ENCODE measurements around the gene EPB42.

EPB42 gene

DNA sequence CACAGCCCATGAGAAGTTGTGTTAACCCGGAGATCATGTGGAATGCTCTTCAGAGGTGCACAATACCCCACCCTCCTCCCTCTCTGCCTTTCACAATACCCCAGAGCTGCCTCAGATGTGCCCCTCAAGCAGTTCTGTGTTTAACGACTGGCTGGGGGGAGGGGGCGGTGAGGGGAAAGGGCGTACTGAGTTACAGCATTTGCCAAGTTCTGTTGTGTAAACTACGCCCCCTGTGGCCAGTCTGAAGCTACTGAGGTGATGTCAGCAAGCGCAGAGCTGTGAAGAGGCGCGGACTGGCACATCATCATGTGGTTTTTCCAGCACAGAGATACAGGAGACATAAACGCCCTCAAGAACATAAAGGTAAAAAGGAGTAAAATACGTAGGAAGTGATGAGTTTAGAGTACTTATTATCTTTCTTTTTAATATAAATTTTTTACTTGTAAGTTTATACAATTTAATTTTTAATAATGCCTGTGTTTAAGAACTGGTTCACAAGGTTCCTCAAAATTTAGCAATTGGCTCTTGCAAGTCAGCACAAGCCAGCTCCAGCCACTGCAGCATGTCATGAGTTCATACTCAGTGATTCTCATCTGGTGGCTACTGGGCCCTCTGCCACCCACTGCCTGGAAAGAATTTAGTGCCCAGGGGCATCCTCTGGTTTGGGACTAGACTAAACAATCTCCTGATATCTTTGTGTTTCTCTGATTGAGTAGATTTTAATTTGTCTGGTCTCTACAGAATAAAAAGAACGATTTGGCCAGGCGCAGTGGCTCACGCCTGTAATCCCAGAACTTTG lies 1.7 kb downstream of the EPB42 start:
- ChIA-PET POLR2A (no interaction called here), CTCF (interaction anchor here (0.7 to 10.4 kb wide), 6 partner anchors 11 to 66 kb away, joined by 3 to 84 read pairs (median 8); no protein-coding TSS in a partner anchor)
- TF ChIP-seq, protein P1, sequence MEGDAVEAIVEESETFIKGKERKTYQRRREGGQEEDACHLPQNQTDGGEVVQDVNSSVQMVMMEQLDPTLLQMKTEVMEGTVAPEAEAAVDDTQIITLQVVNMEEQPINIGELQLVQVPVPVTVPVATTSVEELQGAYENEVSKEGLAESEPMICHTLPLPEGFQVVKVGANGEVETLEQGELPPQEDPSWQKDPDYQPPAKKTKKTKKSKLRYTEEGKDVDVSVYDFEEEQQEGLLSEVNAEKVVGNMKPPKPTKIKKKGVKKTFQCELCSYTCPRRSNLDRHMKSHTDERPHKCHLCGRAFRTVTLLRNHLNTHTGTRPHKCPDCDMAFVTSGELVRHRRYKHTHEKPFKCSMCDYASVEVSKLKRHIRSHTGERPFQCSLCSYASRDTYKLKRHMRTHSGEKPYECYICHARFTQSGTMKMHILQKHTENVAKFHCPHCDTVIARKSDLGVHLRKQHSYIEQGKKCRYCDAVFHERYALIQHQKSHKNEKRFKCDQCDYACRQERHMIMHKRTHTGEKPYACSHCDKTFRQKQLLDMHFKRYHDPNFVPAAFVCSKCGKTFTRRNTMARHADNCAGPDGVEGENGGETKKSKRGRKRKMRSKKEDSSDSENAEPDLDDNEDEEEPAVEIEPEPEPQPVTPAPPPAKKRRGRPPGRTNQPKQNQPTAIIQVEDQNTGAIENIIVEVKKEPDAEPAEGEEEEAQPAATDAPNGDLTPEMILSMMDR (IDR thresholded peaks at IDR 0.05; ENCODE audit: insufficient read depth, low read length, missing control alignments), result peak; percentile 11
- no peak for DNase-seq (ENCODE audit: low read depth, low spot score)
- no peak overlapping the region for H3K4me3 ChIP-seq (ENCODE audit: low read depth, low read length)

DNA sequence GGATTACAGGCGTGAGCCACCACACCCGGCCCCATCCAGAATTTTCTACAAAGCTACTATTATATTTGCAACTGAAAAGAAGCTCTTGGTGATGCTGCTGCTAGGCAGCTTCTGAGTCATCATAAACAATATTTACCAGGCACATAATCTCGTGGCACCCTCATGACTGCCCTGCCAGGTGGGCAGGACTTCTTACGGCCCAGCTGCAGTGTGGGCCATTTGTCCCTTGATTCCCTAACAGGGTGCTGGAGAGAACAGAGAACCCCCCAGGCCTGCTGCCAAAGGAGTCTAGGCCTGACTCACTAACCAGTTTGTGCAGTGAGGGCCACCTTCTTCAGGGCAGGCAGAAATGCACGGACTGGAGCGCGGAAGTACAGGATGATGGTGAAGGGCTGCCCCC lies 4.9 kb downstream of the EPB42 start:
- CTCF ChIA-PET, result interaction anchor here (1.5 to 10.4 kb wide), 4 partner anchors 9 to 70 kb away, joined by 4 to 84 read pairs (median 74); no protein-coding TSS in a partner anchor
- POLR2A ChIA-PET, result interaction anchor here (0.6 kb wide), 1 partner anchor 260 kb away, joined by 3 read pairs; no protein-coding TSS in a partner anchor
- H3K4me3 ChIP-seq (ENCODE audit: low read depth, low read length), result no peak overlapping the region
- no peak for DNase-seq (ENCODE audit: low read depth, low spot score)
- TF ChIP-seq, protein P1 (IDR thresholded peaks at IDR 0.05; ENCODE audit: insufficient read depth, low read length, missing control alignments), result no peak

DNA sequence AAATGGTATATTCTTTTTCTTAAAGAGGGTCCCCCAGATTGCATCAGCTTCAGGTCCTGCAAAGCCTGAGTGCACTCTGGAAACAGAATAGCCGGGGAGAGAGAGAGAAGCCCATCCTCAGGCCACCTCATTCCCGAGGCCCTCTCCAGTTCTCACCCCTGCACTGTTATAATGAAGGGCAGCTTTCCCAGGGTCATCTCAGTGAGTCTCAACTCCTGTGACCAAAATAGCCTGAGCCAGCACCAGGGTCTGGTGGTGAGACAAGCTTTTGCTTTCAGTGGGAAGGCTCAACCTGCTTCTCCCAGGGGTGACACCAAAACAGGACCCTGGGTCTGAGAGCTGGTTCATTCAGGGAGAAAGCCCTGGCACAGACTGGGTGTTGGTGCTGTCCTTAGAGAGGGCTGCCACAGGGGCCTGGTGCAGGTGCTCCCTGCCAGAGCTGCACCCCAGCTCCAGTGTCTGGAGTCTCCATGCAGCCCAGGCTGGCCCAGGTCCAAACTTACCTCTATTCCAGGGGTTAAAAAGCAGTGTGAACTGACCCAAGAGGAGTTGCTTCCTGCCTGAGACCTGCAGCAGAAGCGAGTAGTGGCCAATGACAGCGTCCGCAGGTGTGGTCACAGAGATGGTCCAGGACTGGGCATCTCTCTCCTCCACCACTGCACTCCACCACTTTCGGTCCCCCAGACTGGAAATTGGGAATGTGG lies 6.1 kb downstream of the EPB42 start:
- TF ChIP-seq, protein P1 (IDR thresholded peaks at IDR 0.05; ENCODE audit: insufficient read depth, low read length, missing control alignments), result no peak
- no peak for DNase-seq (ENCODE audit: low read depth, low spot score)
- CTCF ChIA-PET, result interaction anchor here (1.9 to 10.4 kb wide), 4 partner anchors 10 to 71 kb away, joined by 4 to 84 read pairs (median 74); no protein-coding TSS in a partner anchor
- H3K4me3 ChIP-seq (ENCODE audit: low read depth, low read length), result no peak overlapping the region
- POLR2A ChIA-PET, result no interaction called here

DNA sequence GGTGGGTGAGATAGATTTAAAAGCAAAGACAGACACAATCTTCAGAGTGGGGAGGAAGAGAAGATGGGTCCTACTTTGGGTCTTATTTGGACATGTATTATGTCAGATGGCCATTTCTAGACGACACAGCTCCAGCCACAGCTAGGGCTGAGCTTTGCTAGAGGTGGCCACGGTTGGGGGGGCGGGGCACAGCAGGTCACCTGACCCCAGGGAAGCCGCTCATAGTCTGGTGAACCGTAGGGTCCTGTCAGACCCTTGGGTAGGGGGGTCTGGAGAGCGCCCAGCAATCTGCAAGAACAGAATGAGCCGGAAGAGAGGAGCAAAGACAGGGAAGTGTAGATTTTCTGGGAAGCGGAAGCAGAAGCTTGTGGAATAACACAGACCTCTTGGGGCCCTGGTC lies 6.6 kb downstream of the EPB42 start:
- no peak overlapping the region for H3K4me3 ChIP-seq (ENCODE audit: low read depth, low read length)
- ChIA-PET CTCF (interaction anchor here (1.9 to 10.4 kb wide), 4 partner anchors 9 to 71 kb away, joined by 4 to 84 read pairs (median 74); no protein-coding TSS in a partner anchor), POLR2A (interaction anchor here (0.6 kb wide), 1 partner anchor 918 kb away, joined by 3 read pairs; no protein-coding TSS in a partner anchor)
- DNase-seq (ENCODE audit: low read depth, low spot score), result no peak
- TF ChIP-seq, protein P1 (IDR thresholded peaks at IDR 0.05; ENCODE audit: insufficient read depth, low read length, missing control alignments), result no peak

DNA sequence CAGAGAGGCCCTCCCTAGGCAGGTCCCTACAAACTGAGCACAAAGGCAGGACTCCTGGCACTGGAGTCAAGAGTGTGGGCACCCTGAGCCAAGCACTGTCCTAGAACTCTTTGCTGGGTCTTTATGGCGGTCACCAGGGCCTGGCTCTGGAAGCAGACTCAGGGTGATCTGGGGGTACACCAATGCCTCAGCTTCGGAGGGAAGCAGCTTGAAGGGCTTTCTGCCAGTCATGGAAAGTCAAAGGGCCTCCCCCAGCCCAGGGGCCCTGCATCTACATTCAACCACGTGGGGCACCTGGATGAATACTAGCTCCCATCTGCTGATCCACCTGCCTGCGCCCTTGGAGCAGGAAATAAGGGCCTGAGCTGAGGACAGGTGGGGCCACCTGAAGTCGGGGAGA lies 7.4 kb downstream of the EPB42 start:
- no peak for DNase-seq (ENCODE audit: low read depth, low spot score)
- TF ChIP-seq, protein P1 (IDR thresholded peaks at IDR 0.05; ENCODE audit: insufficient read depth, low read length, missing control alignments), result no peak
- ChIA-PET CTCF (interaction anchor here (1.9 to 10.4 kb wide), 4 partner anchors 8 to 72 kb away, joined by 4 to 84 read pairs (median 74); no protein-coding TSS in a partner anchor), POLR2A (interaction anchor here (0.6 kb wide), 1 partner anchor 917 kb away, joined by 3 read pairs; no protein-coding TSS in a partner anchor)
- H3K4me3 ChIP-seq (ENCODE audit: low read depth, low read length), result no peak overlapping the region

Data from AG04449 (cell line).